ENCODE results near the gene KCNJ6. TPM values are rescaled to one million over a fixed set of nuclear protein-coding genes. Genes with fewer than 3 reads are reported as not detected.

The KCNJ6 gene
- total and polyA plus RNA-seq, 8 donors = under 0.01 to 1.3 (median 0.29) TPM; not detected in 3

- 40 to 52% (median 50%) methylated on average over 9 of the region's 9 CpGs for WGBS, 5 donors
- TF ChIP-seq POLR2AphosphoS5 (IDR thresholded peaks at IDR 0.05) (no peak), EP300 (IDR thresholded peaks at IDR 0.05) (no peak), POLR2A (IDR thresholded peaks at IDR 0.05) (no peak)
- TF ChIP-seq, protein P1, sequence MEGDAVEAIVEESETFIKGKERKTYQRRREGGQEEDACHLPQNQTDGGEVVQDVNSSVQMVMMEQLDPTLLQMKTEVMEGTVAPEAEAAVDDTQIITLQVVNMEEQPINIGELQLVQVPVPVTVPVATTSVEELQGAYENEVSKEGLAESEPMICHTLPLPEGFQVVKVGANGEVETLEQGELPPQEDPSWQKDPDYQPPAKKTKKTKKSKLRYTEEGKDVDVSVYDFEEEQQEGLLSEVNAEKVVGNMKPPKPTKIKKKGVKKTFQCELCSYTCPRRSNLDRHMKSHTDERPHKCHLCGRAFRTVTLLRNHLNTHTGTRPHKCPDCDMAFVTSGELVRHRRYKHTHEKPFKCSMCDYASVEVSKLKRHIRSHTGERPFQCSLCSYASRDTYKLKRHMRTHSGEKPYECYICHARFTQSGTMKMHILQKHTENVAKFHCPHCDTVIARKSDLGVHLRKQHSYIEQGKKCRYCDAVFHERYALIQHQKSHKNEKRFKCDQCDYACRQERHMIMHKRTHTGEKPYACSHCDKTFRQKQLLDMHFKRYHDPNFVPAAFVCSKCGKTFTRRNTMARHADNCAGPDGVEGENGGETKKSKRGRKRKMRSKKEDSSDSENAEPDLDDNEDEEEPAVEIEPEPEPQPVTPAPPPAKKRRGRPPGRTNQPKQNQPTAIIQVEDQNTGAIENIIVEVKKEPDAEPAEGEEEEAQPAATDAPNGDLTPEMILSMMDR (IDR thresholded peaks at IDR 0.05) = no peak
- no peak for DNase-seq
Measured at GRCh38 chr21:37937668-37938067, 21.4 kb upstream of the KCNJ6 start.

GRCh38 chr21:37936010-37936785, 19.9 kb upstream of the KCNJ6 start:
- no peak for DNase-seq
- Histone ChIP-seq H3K27ac (no peak overlapping the region), H3K27me3 (peaks cover 0 to 5% (median 0%) of the 10 kb centered on the region in 3 donors), H3K9me3 (peaks cover 0 to 26% (median 24%) of the 10 kb centered on the region in 4 donors), H3K4me1 (no peaks in the 10 kb centered on the region), H3K36me3 (no peaks in the 10 kb centered on the region), H3K4me3 (no peak overlapping the region)
- WGBS, 5 donors = 81 to 93% (median 88%) methylated on average over 4 of the region's 4 CpGs
- intact Hi-C loops (cut with DNase I; ENCODE audit: low total_unique reads) = no loop called here
- TF ChIP-seq POLR2AphosphoS5 (IDR thresholded peaks at IDR 0.05) (no peak), POLR2A (IDR thresholded peaks at IDR 0.05) (no peak), EP300 (IDR thresholded peaks at IDR 0.05) (no peak)
- TF ChIP-seq, protein P1 (IDR thresholded peaks at IDR 0.05) = no peak

More at GRCh38 chr21:37937668-37938067, 21.4 kb upstream of the KCNJ6 start:
- no peaks in the 10 kb centered on the region for H3K36me3 ChIP-seq
- H3K4me3 ChIP-seq = no peak overlapping the region
- peaks cover 0 to 5% (median 0%) of the 10 kb centered on the region in 3 donors for H3K27me3 ChIP-seq
- H3K27ac ChIP-seq = no peak overlapping the region
- no peaks in the 10 kb centered on the region for H3K4me1 ChIP-seq
- intact Hi-C loops (cut with DNase I; ENCODE audit: low total_unique reads) = no loop called here
- peaks cover 0 to 23% (median 17%) of the 10 kb centered on the region in 4 donors for H3K9me3 ChIP-seq

- WGBS, 5 donors = 82 to 92% (median 89%) methylated on average over 2 of the region's 2 CpGs
- intact Hi-C loops (cut with DNase I; ENCODE audit: low total_unique reads) = no loop called here
- TF ChIP-seq, protein P1 (IDR thresholded peaks at IDR 0.05) = no peak
- TF ChIP-seq POLR2A (IDR thresholded peaks at IDR 0.05) (no peak), POLR2AphosphoS5 (IDR thresholded peaks at IDR 0.05) (no peak), EP300 (IDR thresholded peaks at IDR 0.05) (no peak)
- Histone ChIP-seq H3K4me3 (no peak overlapping the region), H3K27ac (no peak overlapping the region), H3K4me1 (no peaks in the 10 kb centered on the region), H3K9me3 (peaks cover 0 to 26% (median 17%) of the 10 kb centered on the region in 4 donors), H3K36me3 (no peaks in the 10 kb centered on the region), H3K27me3 (no peaks in the 10 kb centered on the region)
- no peak for DNase-seq
Measured at GRCh38 chr21:37932936-37933335, 16.7 kb upstream of the KCNJ6 start.

GRCh38 chr21:37927711-37928110, 11.5 kb upstream of the KCNJ6 start:
- no peak for DNase-seq
- TF ChIP-seq, protein P1 (IDR thresholded peaks at IDR 0.05) = no peak
- no peak for TF ChIP-seq POLR2AphosphoS5 (IDR thresholded peaks at IDR 0.05)
- TF ChIP-seq EP300 (IDR thresholded peaks at IDR 0.05) = no peak
- no peak for TF ChIP-seq POLR2A (IDR thresholded peaks at IDR 0.05)
- H3K27ac ChIP-seq = no peak overlapping the region
- H3K4me3 ChIP-seq = no peak overlapping the region
- no peaks in the 10 kb centered on the region for H3K36me3 ChIP-seq
- intact Hi-C loops (cut with DNase I; ENCODE audit: low total_unique reads) = no loop called here
- H3K27me3 ChIP-seq = no peaks in the 10 kb centered on the region
- H3K9me3 ChIP-seq = peaks cover 0 to 15% (median 4%) of the 10 kb centered on the region in 4 donors
- H3K4me1 ChIP-seq = no peaks in the 10 kb centered on the region
- 72 to 84% (median 80%) methylated on average over 3 of the region's 3 CpGs for WGBS, 5 donors
